Kidney (tissue), 14 donors: Measurements from ENCODE around the gene GABRR3. TPM values are rescaled to one million over a fixed set of nuclear protein-coding genes. Genes with fewer than 3 reads are reported as not detected.

Experiments used
- DNase-seq, 5 donors: peaks; one replicate each; pipeline ENCODE4 v3.0.0-alpha.2; 2013 to 2020
- FAIRE-seq: peaks from 2 replicates; lab custom pipeline; 2012; peaks lifted over from hg19 to GRCh38; lab: Jason Lieb, UNC
- H3K27ac ChIP-seq, 2 donors: one replicate each; pipeline ENCODE4 v1.7.0; 2013; ENCODE audit warnings: low read depth in 2 of 2, low read length in 2 of 2, inconsistent platforms in 1 of 2
- H3K27me3 ChIP-seq: one replicate; pipeline ENCODE4 v1.7.1; 2013; ENCODE audit warnings: low read length, inconsistent platforms; ENCODE audit not compliant: control insufficient read depth, insufficient read depth
- H3K36me3 ChIP-seq, 3 donors: one replicate each; pipeline versions ENCODE4 v1.7.0 to v1.7.1; 2013; ENCODE audit warnings: low read length in 3 of 3, control low read depth in 1 of 3, inconsistent platforms in 1 of 3; ENCODE audit not compliant: insufficient read depth in 3 of 3, control insufficient read depth in 2 of 3
- H3K4me1 ChIP-seq, 3 donors: one replicate each; pipeline versions ENCODE4 v1.7.0 to v1.7.1; 2013; ENCODE audit warnings: low read length in 3 of 3, inconsistent platforms in 1 of 3, low read depth in 1 of 3; ENCODE audit not compliant: control insufficient read depth in 2 of 3, insufficient read depth in 2 of 3
- H3K4me3 ChIP-seq, 3 donors: one replicate each; pipeline versions ENCODE4 v1.7.0 to v1.8.1; 2013; ENCODE audit warnings: low read length in 3 of 3, control low read depth in 1 of 3, inconsistent platforms in 1 of 3
- H3K9ac ChIP-seq, 3 donors: one replicate each; pipeline versions ENCODE4 v1.7.0 to v1.7.1; 2013; ENCODE audit warnings: low read length in 3 of 3, control low read depth in 1 of 3, inconsistent platforms in 1 of 3
- H3K9me3 ChIP-seq, 3 donors: one replicate each; pipeline versions ENCODE4 v1.7.0 to v1.7.1; 2013; ENCODE audit warnings: low read length in 3 of 3, control low read depth in 1 of 3, inconsistent platforms in 1 of 3; ENCODE audit not compliant: control insufficient read depth in 2 of 3, insufficient read depth in 1 of 3
- CTCF ChIP-seq: IDR thresholded peaks from 3 replicates; pipeline ENCODE4 v1.5.1; 2012; ENCODE audit warnings: mild to moderate bottlenecking, moderate library complexity, borderline replicate concordance; ENCODE audit not compliant: insufficient read depth; ENCODE audit errors: extremely low read depth
- intact Hi-C: fragments of 100-400 bp; cut with DNase I; formaldehyde crosslinking; loops from one replicate; pipeline ENCODE4 v1.11.1; 2022
- polyA plus RNA-seq: library from polyadenylated mRNA; stranded (reverse); fragments of 350-450 nt; fragmentation: Illumina TruSeq; extraction: RNeasy Lipid Tissue Mini Kit (QIAGEN cat#74804); gene quantifications from one replicate; pipeline ENCODE4 v1.2.3, GENCODE V29; 2014; ENCODE audit warnings: low read depth, low replicate concordance; ENCODE audit not compliant: insufficient read depth
- total RNA-seq: library from RNA; stranded (reverse); fragmentation: NEBNext Ultra II Directional; extraction: Animal tissue kit (Norgen Biotek cat#: 25700); gene quantifications from one replicate; pipeline ENCODE4 v1.2.1, GENCODE V29; 2021
- donor health status: control.
- donor health status: control.
- donor health status: control.
- donor health status: control.
- donor health status: control.
- donor health status: DM: yes; HTN: yes; CAD: no.
- donor health status: Normal renal cell carcinoma (clear cell type).

Gene GABRR3
- total and polyA plus RNA-seq, 2 donors from 2014 or later, result not detected

- H3K9me3 ChIP-seq, result no peaks in the 10 kb centered on the region
- no peak for DNase-seq
- TF ChIP-seq CTCF, result no peak
- H3K36me3 ChIP-seq, result no peaks in the 10 kb centered on the region
- no peak for FAIRE-seq
- no peak overlapping the region for H3K27ac ChIP-seq
- H3K4me1 ChIP-seq, result peaks cover 0 to 3% (median 0%) of the 10 kb centered on the region in 3 donors
- H3K9ac ChIP-seq, result no peak overlapping the region
- intact Hi-C loops, result no loop called here
- no peaks in the 10 kb centered on the region for H3K27me3 ChIP-seq
- no peak overlapping the region for H3K4me3 ChIP-seq
Measured at GRCh38 chr3:98008855-98009254, 26.3 kb downstream of the GABRR3 start.

- intact Hi-C loops, result no loop called here
- H3K36me3 ChIP-seq, result no peaks in the 10 kb centered on the region
- TF ChIP-seq CTCF, result no peak
- no peak overlapping the region for H3K27ac ChIP-seq
- no peaks in the 10 kb centered on the region for H3K4me1 ChIP-seq
- no peak for FAIRE-seq
- no peak overlapping the region for H3K9ac ChIP-seq
- no peaks in the 10 kb centered on the region for H3K27me3 ChIP-seq
- DNase-seq, result no peak
- H3K4me3 ChIP-seq, result no peak overlapping the region
- H3K9me3 ChIP-seq, result no peaks in the 10 kb centered on the region
Measured at GRCh38 chr3:98005438-98005837, 29.7 kb downstream of the GABRR3 start.

- TF ChIP-seq CTCF, result no peak
- intact Hi-C loops, result no loop called here
- Histone ChIP-seq H3K27me3 (no peaks in the 10 kb centered on the region), H3K27ac (no peak overlapping the region), H3K4me3 (no peak overlapping the region), H3K9ac (no peak overlapping the region), H3K4me1 (no peaks in the 10 kb centered on the region), H3K9me3 (no peaks in the 10 kb centered on the region), H3K36me3 (no peaks in the 10 kb centered on the region)
- DNase-seq (no peak), FAIRE-seq (no peak)
Measured at GRCh38 chr3:98004721-98005120, 30.4 kb downstream of the GABRR3 start.

GRCh38 chr3:98003306-98003969 lies 31.7 kb downstream of the GABRR3 start:
- Histone ChIP-seq H3K9me3 (no peaks in the 10 kb centered on the region), H3K4me1 (no peaks in the 10 kb centered on the region), H3K9ac (no peak overlapping the region), H3K27ac (no peak overlapping the region), H3K36me3 (no peaks in the 10 kb centered on the region), H3K4me3 (no peak overlapping the region), H3K27me3 (no peaks in the 10 kb centered on the region)
- FAIRE-seq (no peak), DNase-seq (no peak)
- intact Hi-C loops, result no loop called here
- no peak for TF ChIP-seq CTCF
